Measurements from ENCODE around the gene FBRSL1. TPM values are rescaled to one million over a fixed set of nuclear protein-coding genes. Genes with fewer than 3 reads are reported as not detected.

Gene FBRSL1
- total RNA-seq, 1 experiment from 2014 or later, result 124 TPM

DNA sequence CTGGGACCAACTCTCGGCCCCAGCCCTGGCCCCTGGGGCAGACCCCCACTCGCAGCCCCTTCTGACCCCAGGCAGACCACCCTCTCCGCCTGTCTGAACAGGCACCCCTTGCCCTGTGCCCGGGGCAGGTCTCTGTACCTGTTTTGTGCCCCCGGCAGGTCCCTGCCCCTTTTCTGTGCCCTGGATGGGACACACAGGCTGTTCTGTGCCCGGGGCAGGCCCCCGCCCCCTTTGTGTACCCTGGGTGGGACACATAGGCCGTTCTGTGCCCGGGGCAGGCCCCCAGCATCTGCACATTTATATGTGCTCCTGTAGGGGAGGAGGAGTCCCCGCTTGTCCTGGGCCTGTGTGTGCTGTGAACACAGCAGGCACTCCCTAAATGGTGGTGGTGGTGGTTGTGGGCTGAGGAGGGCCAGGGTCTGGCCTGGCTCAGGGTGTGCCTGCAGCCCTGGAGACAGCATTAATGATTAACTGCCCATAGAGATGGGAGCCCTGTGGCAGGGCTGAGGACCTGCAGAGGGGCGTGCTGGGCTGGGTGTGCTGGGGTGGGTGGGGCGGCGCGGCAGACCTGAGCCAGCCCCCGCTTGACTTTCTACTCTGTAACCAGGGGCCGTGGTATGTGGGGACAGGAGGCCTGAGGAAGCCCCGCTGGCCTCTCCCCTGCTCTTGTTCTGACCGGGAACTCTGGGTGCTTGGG, 3.7 kb downstream of the FBRSL1 start:
- Histone ChIP-seq H3K36me3 (ENCODE audit: control insufficient read depth in 1 of 2, insufficient read depth in 2 of 2, low read length in 2 of 2) (peaks cover 0 to 5% of the 10 kb centered on the region in 2 experiments; a peak in 1 of 4 replicates), H3K27ac (ENCODE audit: low read depth, low read length) (no peak overlapping the region), H2AFZ (ENCODE audit: low read depth, low read length, poor library complexity, severe bottlenecking) (no peak overlapping the region), H3K4me3 (replicated peaks in 1 of 2; ENCODE audit: low read depth in 1 of 2, low read length in 2 of 2) (no peak overlapping the region), H3K9ac (ENCODE audit: low read length) (no peak overlapping the region), H3K9me2 (ENCODE audit: insufficient read depth) (no peaks in the 10 kb centered on the region), H3K4me2 (ENCODE audit: low read length) (no peak overlapping the region), H3K79me2 (ENCODE audit: insufficient read depth, low read length) (peaks cover 80% of the 10 kb centered on the region), H4K20me1 (ENCODE audit: insufficient read depth) (no peaks in the 10 kb centered on the region), H3K27me3 (ENCODE audit: insufficient read depth, low read length) (no peaks in the 10 kb centered on the region), H3K9me3 (ENCODE audit: control insufficient read depth in 1 of 2, insufficient read depth in 1 of 2, low read depth in 1 of 2, low read length in 2 of 2) (no peaks in the 10 kb centered on the region), H3K4me1 (ENCODE audit: control insufficient read depth in 1 of 2, insufficient read depth in 2 of 2, low read length in 2 of 2) (peaks cover 14 to 36% of the 10 kb centered on the region in 2 experiments; a peak in 3 of 4 replicates)
- no TSS peak for BruUV-seq (replicated peaks)
- POLR2A ChIA-PET, result no interaction called here
- CTCF ChIA-PET, result no interaction called here
- TF ChIP-seq ZFX (IDR thresholded peaks at IDR 0.05) (no peak), POLR2A (IDR thresholded peaks at IDR 0.05; ENCODE audit: borderline replicate concordance, extremely low read depth, insufficient read depth, insufficient read length) (no peak), YY1 (IDR thresholded peaks at IDR 0.05; ENCODE audit: extremely low read depth, insufficient replicate concordance, low read depth, low read length) (no peak), RAD21 (IDR thresholded peaks at IDR 0.05; ENCODE audit: low read depth) (no peak), CEBPB (IDR thresholded peaks at IDR 0.05; ENCODE audit: low read depth) (no peak), EGR1 (IDR thresholded peaks at IDR 0.05; ENCODE audit: low read depth) (no peak), SP1 (IDR thresholded peaks at IDR 0.05; ENCODE audit: low read depth) (no peak), FOSL1 (IDR thresholded peaks at IDR 0.05; ENCODE audit: low read depth) (no peak), EZH2phosphoT487 (IDR thresholded peaks at IDR 0.05; ENCODE audit: borderline replicate concordance) (no peak), REST (IDR thresholded peaks at IDR 0.05; ENCODE audit: low read depth) (no peak), TCF7L2 (IDR thresholded peaks at IDR 0.05; ENCODE audit: borderline replicate concordance, extremely low read depth, insufficient read depth, insufficient read length) (no peak), CTCF (IDR thresholded peaks at IDR 0.05 in 2 of 3, conservative IDR thresholded peaks at IDR 0.05 in 1 of 3; ENCODE audit: borderline replicate concordance in 1 of 3, insufficient read depth in 1 of 3, low read depth in 2 of 3, low read length in 2 of 3) (no peak), SIN3A (IDR thresholded peaks at IDR 0.05; ENCODE audit: low read depth) (no peak), POLR2AphosphoS5 (IDR thresholded peaks at IDR 0.05; ENCODE audit: low read depth, low read length) (no peak), CBX3 (IDR thresholded peaks at IDR 0.05; ENCODE audit: low read depth) (no peak), JUND (IDR thresholded peaks at IDR 0.05) (no peak), ATF3 (IDR thresholded peaks at IDR 0.05) (no peak), EZH2 (IDR thresholded peaks at IDR 0.05) (no peak)
- TF ChIP-seq, protein P1, sequence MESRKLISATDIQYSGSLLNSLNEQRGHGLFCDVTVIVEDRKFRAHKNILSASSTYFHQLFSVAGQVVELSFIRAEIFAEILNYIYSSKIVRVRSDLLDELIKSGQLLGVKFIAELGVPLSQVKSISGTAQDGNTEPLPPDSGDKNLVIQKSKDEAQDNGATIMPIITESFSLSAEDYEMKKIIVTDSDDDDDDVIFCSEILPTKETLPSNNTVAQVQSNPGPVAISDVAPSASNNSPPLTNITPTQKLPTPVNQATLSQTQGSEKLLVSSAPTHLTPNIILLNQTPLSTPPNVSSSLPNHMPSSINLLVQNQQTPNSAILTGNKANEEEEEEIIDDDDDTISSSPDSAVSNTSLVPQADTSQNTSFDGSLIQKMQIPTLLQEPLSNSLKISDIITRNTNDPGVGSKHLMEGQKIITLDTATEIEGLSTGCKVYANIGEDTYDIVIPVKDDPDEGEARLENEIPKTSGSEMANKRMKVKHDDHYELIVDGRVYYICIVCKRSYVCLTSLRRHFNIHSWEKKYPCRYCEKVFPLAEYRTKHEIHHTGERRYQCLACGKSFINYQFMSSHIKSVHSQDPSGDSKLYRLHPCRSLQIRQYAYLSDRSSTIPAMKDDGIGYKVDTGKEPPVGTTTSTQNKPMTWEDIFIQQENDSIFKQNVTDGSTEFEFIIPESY (IDR thresholded peaks at IDR 0.05; ENCODE audit: extremely low read depth, insufficient replicate concordance, low read length), result no peak
- TF ChIP-seq, protein P2, sequence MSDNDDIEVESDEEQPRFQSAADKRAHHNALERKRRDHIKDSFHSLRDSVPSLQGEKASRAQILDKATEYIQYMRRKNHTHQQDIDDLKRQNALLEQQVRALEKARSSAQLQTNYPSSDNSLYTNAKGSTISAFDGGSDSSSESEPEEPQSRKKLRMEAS (IDR thresholded peaks at IDR 0.05), result no peak
- intact Hi-C loops (cut with micrococcal nuclease), result no loop called here
- ATAC-seq, result no peak
- RAD21 ChIA-PET (ENCODE audit: low non-redundant PET in 1 of 2, low total read pairs in 2 of 2, uncharacterized antibody in 2 of 2, unreplicated experiment in 2 of 2), result no interaction called here
- DNase-seq (ENCODE audit: low read depth, low spot score), result no peak
